ENCODE results near the gene SMIM35.

Gene SMIM35

GRCh38 chr11:118002541-118003423 lies 84.0 kb downstream of the SMIM35 start:
- no peak for TF ChIP-seq CTCF (IDR thresholded peaks at IDR 0.05; ENCODE audit: low read depth, low read length)
- Histone ChIP-seq H3K4me3 (ENCODE audit: low read depth, low read length) (no peak overlapping the region), H3K36me3 (no peaks in the 10 kb centered on the region), H3K27ac (no peak overlapping the region), H3K27me3 (ENCODE audit: insufficient read depth, low read depth, severe bottlenecking) (no peaks in the 10 kb centered on the region), H3K9me3 (ENCODE audit: severe bottlenecking) (peaks cover 11% of the 10 kb centered on the region)
- DNase-seq, result no peak

- H3K4me3 ChIP-seq (ENCODE audit: low read depth, low read length), result no peak overlapping the region
- TF ChIP-seq CTCF (IDR thresholded peaks at IDR 0.05; ENCODE audit: low read depth, low read length), result no peak
- DNase-seq, result no peak
Observed at GRCh38 chr11:118002010-118002540, 84.7 kb downstream of the SMIM35 start.

GRCh38 chr11:118001494-118001971 lies 85.2 kb downstream of the SMIM35 start:
- DNase-seq, result no peak
- Histone ChIP-seq H3K27me3 (ENCODE audit: insufficient read depth, low read depth, severe bottlenecking) (no peaks in the 10 kb centered on the region), H3K27ac (no peak overlapping the region), H3K9me3 (ENCODE audit: severe bottlenecking) (peaks cover 11% of the 10 kb centered on the region), H3K4me3 (ENCODE audit: low read depth, low read length) (no peak overlapping the region), H3K36me3 (no peaks in the 10 kb centered on the region; the same call in 1 of the 2 replicates)
- no peak for TF ChIP-seq CTCF (IDR thresholded peaks at IDR 0.05; ENCODE audit: low read depth, low read length)

More at GRCh38 chr11:118002010-118002540, 84.7 kb downstream of the SMIM35 start:
- Histone ChIP-seq H3K27ac (no peak overlapping the region), H3K36me3 (no peaks in the 10 kb centered on the region; the same call in 1 of the 2 replicates), H3K27me3 (ENCODE audit: insufficient read depth, low read depth, severe bottlenecking) (no peaks in the 10 kb centered on the region), H3K9me3 (ENCODE audit: severe bottlenecking) (peaks cover 11% of the 10 kb centered on the region)

GRCh38 chr11:118000850-118001228 lies 85.9 kb downstream of the SMIM35 start:
- Histone ChIP-seq H3K9me3 (ENCODE audit: severe bottlenecking) (peaks cover 11% of the 10 kb centered on the region), H3K27ac (no peak overlapping the region), H3K27me3 (ENCODE audit: insufficient read depth, low read depth, severe bottlenecking) (no peaks in the 10 kb centered on the region), H3K36me3 (no peaks in the 10 kb centered on the region; the same call in 1 of the 2 replicates), H3K4me3 (ENCODE audit: low read depth, low read length) (no peak overlapping the region)
- no peak for DNase-seq
- TF ChIP-seq CTCF (IDR thresholded peaks at IDR 0.05; ENCODE audit: low read depth, low read length), result no peak

GRCh38 chr11:118000067-118000849 lies 86.5 kb downstream of the SMIM35 start:
- no peak for DNase-seq
- Histone ChIP-seq H3K9me3 (ENCODE audit: severe bottlenecking) (peaks cover 11% of the 10 kb centered on the region), H3K4me3 (ENCODE audit: low read depth, low read length) (no peak overlapping the region), H3K27me3 (ENCODE audit: insufficient read depth, low read depth, severe bottlenecking) (no peaks in the 10 kb centered on the region), H3K36me3 (no peaks in the 10 kb centered on the region; the same call in 1 of the 2 replicates), H3K27ac (no peak overlapping the region)
- no peak for TF ChIP-seq CTCF (IDR thresholded peaks at IDR 0.05; ENCODE audit: low read depth, low read length)

Measured in WERI-Rb-1 (cell line).